Osteoblast (primary cell): ENCODE results near the gene CRB1. TPM values are rescaled to one million over a fixed set of nuclear protein-coding genes. Genes with fewer than 3 reads are reported as not detected.

ENCODE experiments used
- DNase-seq: peaks from one replicate; pipeline ENCODE4 v3.0.0; 2011; ENCODE audit warnings: low spot score, mixed read lengths; ENCODE audit not compliant: insufficient read length; ENCODE audit errors: missing footprints
- H2AFZ ChIP-seq: 2 replicates; pipeline ENCODE4 v1.6.0; 2011; ENCODE audit warnings: mild to moderate bottlenecking, low read length
- H3K27ac ChIP-seq: 2 replicates; pipeline ENCODE4 v1.5.1; 2011; ENCODE audit warnings: mild to moderate bottlenecking, low read depth, low read length, moderate library complexity
- H3K27me3 ChIP-seq: 2 replicates; pipeline ENCODE4 v1.6.0; 2012; ENCODE audit warnings: mild to moderate bottlenecking, control low read depth, inconsistent platforms, low read length, moderate library complexity; ENCODE audit not compliant: insufficient read depth
- H3K36me3 ChIP-seq: 2 replicates; pipeline ENCODE4 v1.5.1; 2011; ENCODE audit warnings: mild to moderate bottlenecking, low read length, control low read depth, moderate library complexity; ENCODE audit not compliant: insufficient read depth
- H3K4me1 ChIP-seq: 2 replicates; pipeline ENCODE4 v1.5.1; 2011; ENCODE audit warnings: mild to moderate bottlenecking, low read length, control low read depth, moderate library complexity; ENCODE audit not compliant: insufficient read depth
- H3K4me2 ChIP-seq: 2 replicates; pipeline ENCODE4 v1.6.0; 2011; ENCODE audit warnings: mild to moderate bottlenecking, low read length; ENCODE audit not compliant: insufficient read depth
- H3K4me3 ChIP-seq: fragments of 200-600 bp; sonication (generic); 3 replicates; pipeline ENCODE4 v1.5.1; 2012; ENCODE audit warnings: mild to moderate bottlenecking, low read length, inconsistent platforms; ENCODE audit not compliant: insufficient read depth
- H3K79me2 ChIP-seq: 2 replicates; pipeline ENCODE4 v1.6.0; 2012; ENCODE audit warnings: mild to moderate bottlenecking, low read length, control low read depth, inconsistent platforms; ENCODE audit not compliant: insufficient read depth
- H3K9me3 ChIP-seq: 2 replicates; pipeline ENCODE4 v1.5.1; 2011; ENCODE audit warnings: low read depth, low read length, control low read depth
- H4K20me1 ChIP-seq: 2 replicates; pipeline ENCODE4 v1.6.0; 2012; ENCODE audit warnings: mild to moderate bottlenecking, low read length, control low read depth; ENCODE audit not compliant: insufficient read depth
- CTCF ChIP-seq: IDR thresholded peaks from 2 replicates; pipeline ENCODE4 v1.5.1; 2011; ENCODE audit warnings: mild to moderate bottlenecking, low read depth, low read length, moderate library complexity; ENCODE audit errors: extremely low read depth
- total RNA-seq: library from RNA; depleted of rRNA; stranded (reverse); fragments of >200 nt; gene quantifications from 2 replicates; pipeline ENCODE4 v1.2.3, GENCODE V29; 2012

Gene CRB1
- total RNA-seq, 1 donor: not detected

DNA sequence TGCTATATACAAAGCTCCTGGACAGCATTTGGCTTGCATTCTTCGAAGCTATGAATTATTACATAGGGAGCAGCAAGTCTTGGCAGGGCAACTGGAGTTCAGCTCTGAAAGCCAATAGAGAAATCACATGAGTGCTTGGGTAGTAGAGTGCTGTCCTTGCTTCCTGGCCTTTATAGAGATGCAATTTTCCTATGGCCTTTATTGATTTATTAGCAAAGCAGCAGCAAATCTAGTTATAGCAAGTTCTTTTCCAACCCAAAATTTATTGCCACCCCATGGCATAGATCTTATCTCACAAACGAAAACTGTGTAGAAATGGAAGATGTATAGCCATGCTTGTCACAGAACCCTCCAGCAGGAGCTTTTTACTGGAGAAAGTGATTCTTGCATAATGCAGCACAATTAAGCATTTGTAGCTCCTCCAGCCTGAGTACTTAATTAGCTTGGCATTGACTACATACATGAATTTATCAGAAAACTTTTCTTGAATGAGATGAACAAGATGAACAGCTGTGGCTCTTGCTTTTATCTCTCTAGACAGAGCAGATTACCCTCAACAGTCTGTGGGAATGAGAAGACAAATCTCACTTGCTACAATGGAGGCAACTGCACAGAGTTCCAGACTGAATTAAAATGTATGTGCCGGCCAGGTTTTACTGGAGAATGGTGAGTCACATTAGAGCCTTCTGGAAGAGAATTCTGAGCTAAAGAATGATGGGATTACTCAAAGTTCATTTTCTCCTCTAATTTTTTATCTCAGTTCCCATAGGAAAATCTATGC is 170.1 kb downstream of the CRB1 start:
- no peaks in the 10 kb centered on the region for H3K9me3 ChIP-seq
- no peak for DNase-seq

DNA sequence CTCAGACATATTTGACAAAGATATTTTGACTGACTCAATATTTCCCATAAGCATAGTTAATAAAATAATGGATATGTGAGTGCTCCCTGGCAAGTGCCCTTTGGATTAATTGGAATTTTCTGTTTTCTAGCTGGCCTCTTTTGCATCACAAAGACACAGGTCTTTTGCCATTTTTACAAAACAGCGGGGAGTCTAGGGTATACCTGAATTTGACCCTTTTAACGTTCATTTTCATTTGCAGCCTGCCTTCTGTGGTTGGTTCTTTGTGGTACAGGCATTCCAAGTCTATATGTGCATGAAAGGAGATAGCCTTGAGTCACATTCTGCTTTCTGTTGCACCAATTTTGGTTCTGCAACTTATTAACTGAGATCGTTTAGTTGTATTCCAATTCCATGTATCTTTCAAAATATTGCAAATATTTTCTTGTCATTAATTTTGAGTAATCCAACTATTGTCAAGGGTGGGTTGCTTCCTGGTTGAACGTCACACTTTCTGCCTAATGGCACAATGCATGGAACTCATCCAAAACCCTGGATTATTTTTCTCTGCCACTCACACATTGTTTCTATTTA is 171.7 kb downstream of the CRB1 start:
- no peaks in the 10 kb centered on the region for H3K9me3 ChIP-seq
- H3K27ac ChIP-seq: no peak overlapping the region
- no peaks in the 10 kb centered on the region for H3K79me2 ChIP-seq
- no peak overlapping the region for H3K4me3 ChIP-seq
- peaks cover 3% of the 10 kb centered on the region for H3K27me3 ChIP-seq
- H3K4me2 ChIP-seq: no peak overlapping the region
- no peak for DNase-seq
- no peak overlapping the region for H2AFZ ChIP-seq
- TF ChIP-seq CTCF: no peak
- H3K4me1 ChIP-seq: no peaks in the 10 kb centered on the region
- H3K36me3 ChIP-seq: no peaks in the 10 kb centered on the region
- no peaks in the 10 kb centered on the region for H4K20me1 ChIP-seq

More for the DNA sequence above, 170.1 kb downstream of the CRB1 start:
- Histone ChIP-seq H3K79me2 (no peaks in the 10 kb centered on the region), H3K36me3 (no peaks in the 10 kb centered on the region), H3K4me1 (no peaks in the 10 kb centered on the region), H3K4me2 (no peak overlapping the region), H3K4me3 (no peak overlapping the region), H3K27me3 (peaks cover 3% of the 10 kb centered on the region), H4K20me1 (no peaks in the 10 kb centered on the region), H3K27ac (no peak overlapping the region), H2AFZ (no peak overlapping the region)
- no peak for TF ChIP-seq CTCF

- Histone ChIP-seq H3K4me2 (no peak overlapping the region), H3K9me3 (no peaks in the 10 kb centered on the region), H3K4me3 (no peak overlapping the region), H4K20me1 (no peaks in the 10 kb centered on the region), H3K27me3 (peaks cover 3% of the 10 kb centered on the region), H3K36me3 (no peaks in the 10 kb centered on the region), H3K79me2 (no peaks in the 10 kb centered on the region), H3K27ac (no peak overlapping the region), H3K4me1 (no peaks in the 10 kb centered on the region), H2AFZ (no peak overlapping the region)
- DNase-seq: no peak
- TF ChIP-seq CTCF: no peak
Measured at GRCh38 chr1:197440715-197441114, 172.7 kb downstream of the CRB1 start.

DNA sequence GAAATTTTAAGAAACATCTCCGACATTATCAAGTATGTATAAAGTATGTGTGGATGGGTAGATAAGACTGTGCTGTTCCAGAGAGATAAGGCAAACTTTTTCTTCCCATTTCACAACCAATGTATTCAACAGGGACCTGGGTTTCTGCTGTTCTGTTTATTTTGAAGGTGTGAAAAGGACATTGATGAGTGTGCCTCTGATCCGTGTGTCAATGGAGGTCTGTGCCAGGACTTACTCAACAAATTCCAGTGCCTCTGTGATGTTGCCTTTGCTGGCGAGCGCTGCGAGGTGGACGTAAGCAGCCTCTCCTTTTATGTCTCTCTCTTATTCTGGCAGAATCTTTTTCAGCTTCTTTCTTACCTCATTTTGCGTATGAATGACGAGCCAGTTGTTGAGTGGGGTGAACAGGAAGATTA is 174.0 kb downstream of the CRB1 start:
- no peak overlapping the region for H3K4me2 ChIP-seq
- H3K9me3 ChIP-seq: no peaks in the 10 kb centered on the region
- H3K4me1 ChIP-seq: no peaks in the 10 kb centered on the region
- H4K20me1 ChIP-seq: no peaks in the 10 kb centered on the region
- no peak for TF ChIP-seq CTCF
- no peak for DNase-seq
- no peak overlapping the region for H3K4me3 ChIP-seq
- peak overlapping the region; percentile 15 for H2AFZ ChIP-seq
- no peaks in the 10 kb centered on the region for H3K79me2 ChIP-seq
- H3K27ac ChIP-seq: no peak overlapping the region
- H3K36me3 ChIP-seq: no peaks in the 10 kb centered on the region
- no peaks in the 10 kb centered on the region for H3K27me3 ChIP-seq
